Naive thymus-derived CD8-positive, alpha-beta T cell (primary cell): ENCODE results near the gene RIMBP2. TPM values are rescaled to one million over a fixed set of nuclear protein-coding genes. Genes with fewer than 3 reads are reported as not detected.

Experiments
- ATAC-seq, 2 donors: fragments of 150-1000 bp; cut with Tn5 transposase in 1 of 2; sonication (Bioruptor Pico), chemical (Tn5 transposase) in 1 of 2; 1 replicate in 1 of 2; 2 replicates in 1 of 2; pipeline ENCODE4 v1.10.0; 2021; ENCODE audit warnings: mild to moderate bottlenecking in 2 of 2, moderate library complexity in 2 of 2
- POLR2A ChIA-PET: fragments of 350-600 bp; sonication (Branson Sonifier 250); formaldehyde crosslinking; loops from one replicate; lab custom pipeline; 2021; ENCODE audit warnings: antibody characterized with exemption; lab: Charles Lee
- DNase-seq, 10 donors: peaks; one replicate each; pipeline versions ENCODE4 v3.0.0 to v3.0.0-alpha.2; 2020 to 2022
- H3K27ac Mint-ChIP-seq, 10 donors: one replicate each; pipeline ENCODE4 v1.8.0; 2020 to 2022; ENCODE audit warnings: mild to moderate bottlenecking in 10 of 10, mixed read lengths in 10 of 10, moderate library complexity in 4 of 10, inconsistent platforms in 1 of 10
- H3K27me3 Mint-ChIP-seq, 5 donors: one replicate each; pipeline ENCODE4 v1.8.0; 2021 to 2022; ENCODE audit warnings: mixed read lengths in 5 of 5
- H3K36me3 Mint-ChIP-seq, 3 donors: one replicate each; pipeline ENCODE4 v1.8.0; 2020 to 2022; ENCODE audit warnings: mixed read lengths in 3 of 3, mild to moderate bottlenecking in 2 of 3, inconsistent platforms in 1 of 3
- H3K4me1 Mint-ChIP-seq, 4 donors: one replicate each; pipeline ENCODE4 v1.8.0; 2021 to 2022; ENCODE audit warnings: mixed read lengths in 4 of 4
- H3K4me3 Mint-ChIP-seq, 10 donors: one replicate each; pipeline ENCODE4 v1.8.0; 2020 to 2022; ENCODE audit warnings: mild to moderate bottlenecking in 10 of 10, mixed read lengths in 10 of 10, moderate library complexity in 6 of 10, inconsistent platforms in 1 of 10
- H3K9me3 Mint-ChIP-seq, 9 donors: one replicate each; pipeline ENCODE4 v1.8.0; 2020 to 2022; ENCODE audit warnings: mixed read lengths in 9 of 9, mild to moderate bottlenecking in 3 of 9, inconsistent platforms in 1 of 9, moderate library complexity in 1 of 9
- polyA plus RNA-seq, 3 donors: library from polyadenylated mRNA; unstranded; fragments of 300-500 nt; fragmentation: Illumina TruSeq; gene quantifications; one replicate each; pipeline ENCODE4 v1.2.3, GENCODE V29; 2021
- total RNA-seq, 8 experiments: library from RNA in 2 of 8; stranded (reverse) in 2 of 8; gene quantifications; one replicate each; pipeline ENCODE4 v1.2.3 and lab custom pipeline; 2021 to 2026

The RIMBP2 gene
- total and polyA plus RNA-seq, 5 experiments from 2014 or later, result not detected

GRCh38 chr12:130514149-130514551 lies 201.9 kb downstream of the RIMBP2 start:
- no peak for ATAC-seq
- Mint-ChIP-seq H3K4me1 (no peaks in the 10 kb centered on the region), H3K4me3 (no peak overlapping the region), H3K27me3 (peaks cover 3 to 52% (median 7%) of the 10 kb centered on the region in 5 donors), H3K36me3 (no peaks in the 10 kb centered on the region), H3K9me3 (peaks cover 0 to 12% (median 2%) of the 10 kb centered on the region in 9 donors), H3K27ac (no peak overlapping the region)
- POLR2A ChIA-PET, result no interaction called here
- DNase-seq, result no peak

- H3K4me1 Mint-ChIP-seq, result no peaks in the 10 kb centered on the region
- H3K9me3 Mint-ChIP-seq, result peaks cover 0 to 12% (median 2%) of the 10 kb centered on the region in 9 donors
- DNase-seq (no peak), ATAC-seq (no peak)
- H3K36me3 Mint-ChIP-seq, result no peaks in the 10 kb centered on the region
- H3K27ac Mint-ChIP-seq, result no peak overlapping the region
- POLR2A ChIA-PET, result no interaction called here
- no peak overlapping the region for H3K4me3 Mint-ChIP-seq
- H3K27me3 Mint-ChIP-seq, result peaks cover 3 to 46% (median 7%) of the 10 kb centered on the region in 5 donors
Observed at GRCh38 chr12:130513556-130513955, 202.5 kb downstream of the RIMBP2 start.

- POLR2A ChIA-PET, result no interaction called here
- H3K36me3 Mint-ChIP-seq, result no peaks in the 10 kb centered on the region
- peaks cover 0 to 7% (median 2%) of the 10 kb centered on the region in 9 donors for H3K9me3 Mint-ChIP-seq
- DNase-seq, result no peak
- H3K4me1 Mint-ChIP-seq, result no peaks in the 10 kb centered on the region
- peaks cover 0 to 33% (median 7%) of the 10 kb centered on the region in 5 donors for H3K27me3 Mint-ChIP-seq
- no peak for ATAC-seq
- no peak overlapping the region for H3K27ac Mint-ChIP-seq
- no peak overlapping the region for H3K4me3 Mint-ChIP-seq
Observed at GRCh38 chr12:130511285-130511684, 204.8 kb downstream of the RIMBP2 start.

GRCh38 chr12:130509454-130509853 lies 206.6 kb downstream of the RIMBP2 start:
- H3K4me1 Mint-ChIP-seq, result no peaks in the 10 kb centered on the region
- no peak for DNase-seq
- no peak for ATAC-seq
- no peak overlapping the region for H3K4me3 Mint-ChIP-seq
- peaks cover 0 to 14% (median 7%) of the 10 kb centered on the region in 5 donors for H3K27me3 Mint-ChIP-seq
- H3K27ac Mint-ChIP-seq, result no peak overlapping the region
- POLR2A ChIA-PET, result no interaction called here
- H3K9me3 Mint-ChIP-seq, result peaks cover 0 to 2% (median 0%) of the 10 kb centered on the region in 9 donors
- no peaks in the 10 kb centered on the region for H3K36me3 Mint-ChIP-seq

GRCh38 chr12:130508847-130509246 lies 207.3 kb downstream of the RIMBP2 start:
- no peaks in the 10 kb centered on the region for H3K36me3 Mint-ChIP-seq
- POLR2A ChIA-PET, result no interaction called here
- no peaks in the 10 kb centered on the region for H3K4me1 Mint-ChIP-seq
- no peak overlapping the region for H3K27ac Mint-ChIP-seq
- H3K9me3 Mint-ChIP-seq, result peaks cover 0 to 2% (median 0%) of the 10 kb centered on the region in 9 donors
- no peak for ATAC-seq
- no peak overlapping the region for H3K4me3 Mint-ChIP-seq
- DNase-seq, result no peak
- peaks cover 0 to 8% (median 6%) of the 10 kb centered on the region in 5 donors for H3K27me3 Mint-ChIP-seq

GRCh38 chr12:130508318-130508717 lies 207.8 kb downstream of the RIMBP2 start:
- DNase-seq, result no peak
- no peaks in the 10 kb centered on the region for H3K36me3 Mint-ChIP-seq
- H3K27ac Mint-ChIP-seq, result no peak overlapping the region
- POLR2A ChIA-PET, result no interaction called here
- H3K4me1 Mint-ChIP-seq, result no peaks in the 10 kb centered on the region
- H3K4me3 Mint-ChIP-seq, result no peak overlapping the region
- H3K27me3 Mint-ChIP-seq, result peaks cover 0 to 8% (median 3%) of the 10 kb centered on the region in 5 donors
- ATAC-seq, result no peak
- H3K9me3 Mint-ChIP-seq, result peaks cover 0 to 1% (median 0%) of the 10 kb centered on the region in 9 donors

- no peaks in the 10 kb centered on the region for H3K36me3 Mint-ChIP-seq
- ATAC-seq (no peak), DNase-seq (no peak)
- H3K27me3 Mint-ChIP-seq, result peaks cover 0 to 20% (median 5%) of the 10 kb centered on the region in 5 donors
- POLR2A ChIA-PET, result no interaction called here
- no peaks in the 10 kb centered on the region for H3K4me1 Mint-ChIP-seq
- H3K9me3 Mint-ChIP-seq, result peaks cover 0 to 5% (median 0%) of the 10 kb centered on the region in 9 donors
- no peak overlapping the region for H3K4me3 Mint-ChIP-seq
- no peak overlapping the region for H3K27ac Mint-ChIP-seq
Observed at GRCh38 chr12:130506844-130507243, 209.3 kb downstream of the RIMBP2 start.

GRCh38 chr12:130504840-130505175 lies 211.3 kb downstream of the RIMBP2 start:
- Mint-ChIP-seq H3K4me1 (no peaks in the 10 kb centered on the region), H3K4me3 (no peak overlapping the region), H3K27ac (no peak overlapping the region), H3K36me3 (no peaks in the 10 kb centered on the region), H3K9me3 (peaks cover 0 to 5% (median 0%) of the 10 kb centered on the region in 9 donors), H3K27me3 (peaks cover 0 to 27% (median 5%) of the 10 kb centered on the region in 5 donors)
- ATAC-seq (no peak), DNase-seq (no peak)
- POLR2A ChIA-PET, result no interaction called here

GRCh38 chr12:130504110-130504839 lies 211.8 kb downstream of the RIMBP2 start:
- no peak overlapping the region for H3K4me3 Mint-ChIP-seq
- H3K27ac Mint-ChIP-seq, result no peak overlapping the region
- H3K4me1 Mint-ChIP-seq, result no peaks in the 10 kb centered on the region
- no peaks in the 10 kb centered on the region for H3K36me3 Mint-ChIP-seq
- DNase-seq (peak in 1 of 10 donors; percentile 28), ATAC-seq (no peak)
- POLR2A ChIA-PET, result no interaction called here
- H3K27me3 Mint-ChIP-seq, result peaks cover 0 to 25% (median 5%) of the 10 kb centered on the region in 5 donors
- peaks cover 0 to 6% (median 1%) of the 10 kb centered on the region in 9 donors for H3K9me3 Mint-ChIP-seq

- no peak overlapping the region for H3K4me3 Mint-ChIP-seq
- no peaks in the 10 kb centered on the region for H3K36me3 Mint-ChIP-seq
- ATAC-seq, result no peak
- H3K27me3 Mint-ChIP-seq, result peaks cover 0 to 41% (median 5%) of the 10 kb centered on the region in 5 donors
- H3K9me3 Mint-ChIP-seq, result peaks cover 0 to 9% (median 1%) of the 10 kb centered on the region in 9 donors
- H3K27ac Mint-ChIP-seq, result no peak overlapping the region
- peak in 1 of 10 donors; percentile 49 for DNase-seq
- POLR2A ChIA-PET, result no interaction called here
- H3K4me1 Mint-ChIP-seq, result no peaks in the 10 kb centered on the region
Observed at GRCh38 chr12:130501821-130502220, 214.3 kb downstream of the RIMBP2 start.

GRCh38 chr12:130500835-130501330 lies 215.2 kb downstream of the RIMBP2 start:
- peaks cover 0 to 51% (median 9%) of the 10 kb centered on the region in 5 donors for H3K27me3 Mint-ChIP-seq
- DNase-seq (peak in 1 of 10 donors; percentile 18), ATAC-seq (no peak)
- H3K4me3 Mint-ChIP-seq, result no peak overlapping the region
- no peaks in the 10 kb centered on the region for H3K4me1 Mint-ChIP-seq
- H3K9me3 Mint-ChIP-seq, result peaks cover 0 to 9% (median 1%) of the 10 kb centered on the region in 9 donors
- no peak overlapping the region for H3K27ac Mint-ChIP-seq
- POLR2A ChIA-PET, result no interaction called here
- no peaks in the 10 kb centered on the region for H3K36me3 Mint-ChIP-seq

GRCh38 chr12:130499474-130499873 lies 216.6 kb downstream of the RIMBP2 start:
- Mint-ChIP-seq H3K9me3 (peaks cover 0 to 9% (median 1%) of the 10 kb centered on the region in 9 donors), H3K27ac (no peak overlapping the region)
- ATAC-seq, result no peak

GRCh38 chr12:130498589-130499385 lies 217.3 kb downstream of the RIMBP2 start:
- POLR2A ChIA-PET, result no interaction called here
- H3K4me3 Mint-ChIP-seq, result no peak overlapping the region
- peaks cover 0 to 62% (median 9%) of the 10 kb centered on the region in 5 donors for H3K27me3 Mint-ChIP-seq
- ATAC-seq (no peak), DNase-seq (no peak)
- no peak overlapping the region for H3K27ac Mint-ChIP-seq
- no peaks in the 10 kb centered on the region for H3K4me1 Mint-ChIP-seq
- no peaks in the 10 kb centered on the region for H3K36me3 Mint-ChIP-seq
- H3K9me3 Mint-ChIP-seq, result peaks cover 0 to 9% (median 1%) of the 10 kb centered on the region in 9 donors

More at GRCh38 chr12:130499474-130499873, 216.6 kb downstream of the RIMBP2 start:
- Mint-ChIP-seq H3K4me3 (no peak overlapping the region), H3K36me3 (no peaks in the 10 kb centered on the region), H3K4me1 (no peaks in the 10 kb centered on the region), H3K27me3 (peaks cover 0 to 62% (median 9%) of the 10 kb centered on the region in 5 donors)
- DNase-seq, result peak in 1 of 10 donors; percentile 13
- POLR2A ChIA-PET, result no interaction called here
